Chondrocyte (in vitro differentiated cells): ENCODE data around the gene SLC1A7. TPM values are rescaled to one million over a fixed set of nuclear protein-coding genes. Genes with fewer than 3 reads are reported as not detected.

Experiments
- DNase-seq: peaks from one replicate; pipeline ENCODE4 v3.0.0; 2021; ENCODE audit warnings: mixed read lengths, low spot score
- H3K27ac Mint-ChIP-seq: one replicate; pipeline ENCODE4 v1.8.0; 2021; ENCODE audit warnings: mild to moderate bottlenecking, moderate library complexity, mixed read lengths; ENCODE audit not compliant: unreplicated experiment
- H3K27me3 Mint-ChIP-seq: 2 replicates; pipeline ENCODE4 v1.8.0; 2021; ENCODE audit warnings: low read depth, mixed read lengths
- H3K36me3 Mint-ChIP-seq: 2 replicates; pipeline ENCODE4 v1.8.0; 2021; ENCODE audit warnings: low read depth, mixed read lengths
- H3K4me1 Mint-ChIP-seq: 2 replicates; pipeline ENCODE4 v1.8.0; 2021; ENCODE audit warnings: low read depth, mild to moderate bottlenecking, mixed read lengths
- H3K4me3 Mint-ChIP-seq: one replicate; pipeline ENCODE4 v1.8.0; 2021; ENCODE audit warnings: mild to moderate bottlenecking, moderate library complexity, mixed read lengths; ENCODE audit not compliant: unreplicated experiment
- H3K9me3 Mint-ChIP-seq: 2 replicates; pipeline ENCODE4 v1.8.0; 2021; ENCODE audit warnings: low read depth, mixed read lengths
- CTCF ChIP-seq: fragments of 200-600 bp; sonication (generic); IDR thresholded peaks from 2 replicates; pipeline ENCODE4 v1.5.0; 2021; ENCODE audit warnings: antibody characterized with exemption, mild to moderate bottlenecking, moderate library complexity
- total RNA-seq: library from RNA; stranded (reverse); gene quantifications from 3 replicates; pipeline ENCODE4 v1.2.1, GENCODE V29; 2021

SLC1A7 gene
- total RNA-seq, 1 donor from 2014 or later = not detected

- Mint-ChIP-seq H3K9me3 (no peaks in the 10 kb centered on the region), H3K4me1 (peaks cover 12% of the 10 kb centered on the region), H3K36me3 (peaks cover 5% of the 10 kb centered on the region), H3K27me3 (no peaks in the 10 kb centered on the region), H3K27ac (no peak overlapping the region), H3K4me3 (no peak overlapping the region)
- no peak for DNase-seq
- TF ChIP-seq CTCF = no peak
Measured at GRCh38 chr1:53085405-53085804, 57.0 kb downstream of the SLC1A7 start.

GRCh38 chr1:53084589-53084971 is 57.9 kb downstream of the SLC1A7 start:
- Mint-ChIP-seq H3K36me3 (peaks cover 5% of the 10 kb centered on the region), H3K4me1 (peaks cover 12% of the 10 kb centered on the region), H3K27ac (no peak overlapping the region), H3K4me3 (no peak overlapping the region), H3K9me3 (no peaks in the 10 kb centered on the region), H3K27me3 (no peaks in the 10 kb centered on the region)
- no peak for DNase-seq
- no peak for TF ChIP-seq CTCF

- Mint-ChIP-seq H3K9me3 (no peaks in the 10 kb centered on the region), H3K36me3 (peaks cover 7% of the 10 kb centered on the region), H3K4me3 (no peak overlapping the region), H3K4me1 (peaks cover 5% of the 10 kb centered on the region), H3K27ac (peak overlapping the region; percentile 9), H3K27me3 (no peaks in the 10 kb centered on the region)
- DNase-seq = no peak
- no peak for TF ChIP-seq CTCF
Measured at GRCh38 chr1:53083636-53084588, 58.5 kb downstream of the SLC1A7 start.

GRCh38 chr1:53082826-53083455 is 59.5 kb downstream of the SLC1A7 start:
- DNase-seq = peak; percentile 68
- peaks cover 5% of the 10 kb centered on the region for H3K4me1 Mint-ChIP-seq
- TF ChIP-seq CTCF = no peak
- H3K9me3 Mint-ChIP-seq = no peaks in the 10 kb centered on the region
- no peak overlapping the region for H3K27ac Mint-ChIP-seq
- peaks cover 7% of the 10 kb centered on the region for H3K36me3 Mint-ChIP-seq
- no peaks in the 10 kb centered on the region for H3K27me3 Mint-ChIP-seq
- no peak overlapping the region for H3K4me3 Mint-ChIP-seq

- Mint-ChIP-seq H3K36me3 (peaks cover 7% of the 10 kb centered on the region), H3K27me3 (no peaks in the 10 kb centered on the region), H3K4me1 (peaks cover 2% of the 10 kb centered on the region), H3K4me3 (no peak overlapping the region), H3K27ac (no peak overlapping the region), H3K9me3 (no peaks in the 10 kb centered on the region)
- no peak for TF ChIP-seq CTCF
- peak; percentile 67 for DNase-seq
Measured at GRCh38 chr1:53081384-53082066, 60.9 kb downstream of the SLC1A7 start.
